ENCODE measurements around the gene ASB12.

DNA sequence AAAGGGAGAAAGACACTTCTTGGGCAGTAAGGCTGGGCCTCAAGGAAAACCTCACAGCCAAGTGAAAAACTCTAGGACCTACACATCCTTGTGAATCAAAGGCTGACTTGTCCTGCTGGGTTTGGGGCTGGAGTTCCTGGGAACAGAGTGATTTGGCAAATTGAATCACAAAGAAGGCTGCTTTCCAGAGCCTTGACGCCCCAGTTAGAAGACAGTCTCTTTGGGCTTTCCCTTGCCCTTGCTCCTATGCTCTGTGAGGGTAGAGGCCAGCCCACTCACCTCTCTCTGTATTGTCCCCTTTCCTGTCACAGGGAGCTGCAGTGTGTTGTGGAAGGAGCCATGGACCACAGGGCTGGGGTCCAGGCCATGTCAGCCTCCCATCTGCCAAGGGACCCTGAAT, 34.5 kb downstream of the ASB12 start:
- TF ChIP-seq YY1 (IDR thresholded peaks at IDR 0.05; ENCODE audit: insufficient read depth, insufficient read length) (no peak), ZNF274 (IDR thresholded peaks at IDR 0.05; ENCODE audit: low read depth, low read length) (no peak), SUZ12 (IDR thresholded peaks at IDR 0.05; ENCODE audit: extremely low read depth, insufficient read depth, insufficient read length) (no peak)

All from NT2/D1 (cell line).